Prostate gland (tissue), 2 donors: ENCODE data around the gene CSRNP3.

ENCODE experiments used
- POLR2A ChIP-seq: fragments of 450-650 bp; IDR thresholded peaks from one replicate; pipeline ENCODE4 v1.6.1; 2016; ENCODE audit warnings: antibody characterized with exemption, mild to moderate bottlenecking
- POLR2AphosphoS5 ChIP-seq: sonication (generic); formaldehyde crosslinking; IDR thresholded peaks from one replicate; pipeline ENCODE4 v1.6.1; 2017; ENCODE audit warnings: antibody characterized with exemption
- TF ChIP-seq, protein P1 (sequence below), 4 experiments: fragments of 200-600 bp in 2 of 4; fragments of 450-650 bp in 2 of 4; sonication (generic) in 2 of 4; IDR thresholded peaks; 1 replicate in 3 of 4; 2 replicates in 1 of 4; pipeline ENCODE4 v1.5.1; 2016 to 2019; ENCODE audit warnings: antibody characterized with exemption in 4 of 4, mild to moderate bottlenecking in 2 of 4, moderate library complexity in 2 of 4

GRCh38 chr2:165651233-165651632, 181.7 kb downstream of the CSRNP3 start:
- no peak for TF ChIP-seq POLR2AphosphoS5
- TF ChIP-seq, protein P1, sequence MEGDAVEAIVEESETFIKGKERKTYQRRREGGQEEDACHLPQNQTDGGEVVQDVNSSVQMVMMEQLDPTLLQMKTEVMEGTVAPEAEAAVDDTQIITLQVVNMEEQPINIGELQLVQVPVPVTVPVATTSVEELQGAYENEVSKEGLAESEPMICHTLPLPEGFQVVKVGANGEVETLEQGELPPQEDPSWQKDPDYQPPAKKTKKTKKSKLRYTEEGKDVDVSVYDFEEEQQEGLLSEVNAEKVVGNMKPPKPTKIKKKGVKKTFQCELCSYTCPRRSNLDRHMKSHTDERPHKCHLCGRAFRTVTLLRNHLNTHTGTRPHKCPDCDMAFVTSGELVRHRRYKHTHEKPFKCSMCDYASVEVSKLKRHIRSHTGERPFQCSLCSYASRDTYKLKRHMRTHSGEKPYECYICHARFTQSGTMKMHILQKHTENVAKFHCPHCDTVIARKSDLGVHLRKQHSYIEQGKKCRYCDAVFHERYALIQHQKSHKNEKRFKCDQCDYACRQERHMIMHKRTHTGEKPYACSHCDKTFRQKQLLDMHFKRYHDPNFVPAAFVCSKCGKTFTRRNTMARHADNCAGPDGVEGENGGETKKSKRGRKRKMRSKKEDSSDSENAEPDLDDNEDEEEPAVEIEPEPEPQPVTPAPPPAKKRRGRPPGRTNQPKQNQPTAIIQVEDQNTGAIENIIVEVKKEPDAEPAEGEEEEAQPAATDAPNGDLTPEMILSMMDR (IDR thresholded peaks at IDR 0.05): no peak
- no peak for TF ChIP-seq POLR2A
